Measurements from ENCODE around the gene TMEM45B. TPM values are rescaled to one million over a fixed set of nuclear protein-coding genes. Genes with fewer than 3 reads are reported as not detected.

Gene TMEM45B
- total RNA-seq, 2 donors from 2014 or later, result 191 to 303 TPM

- DNase-seq, result no peak
These were observed 78.9 kb downstream of the TMEM45B start for GRCh38 chr11:129894278-129895125.

GRCh38 chr11:129895126-129896041 lies 79.7 kb downstream of the TMEM45B start, which contains the start of gene NFRKB:
TSS of gene NFRKB (minus strand) at chr11:129895578. CDS start at chr11:129892849, 2,729 bp downstream.
- Histone ChIP-seq H3K36me3 (peaks cover 7% of the 10 kb centered on the region), H3K9me3 (no peaks in the 10 kb centered on the region), H3K4me3 (peak within 1 kb of the TSS; percentile 95), H3K27ac (peak within 1 kb of the TSS; percentile 72), H3K27me3 (no peaks in the 10 kb centered on the region), H3K9ac (ENCODE audit: low read depth in 2 of 2, low read length in 2 of 2) (peak within 1 kb of the TSS; percentile 84 to 87), H3K4me1 (no peaks in the 10 kb centered on the region)
- no peak for TF ChIP-seq CTCF (IDR thresholded peaks at IDR 0.05)
- intact Hi-C loops (cut with DNase I), result no loop called here
- DNase-seq, result peak; percentile 93

More at GRCh38 chr11:129894278-129895125, 78.9 kb downstream of the TMEM45B start:
- TF ChIP-seq CTCF (IDR thresholded peaks at IDR 0.05), result no peak
- Histone ChIP-seq H3K4me3 (peak overlapping the region; percentile 95), H3K27ac (peak overlapping the region; percentile 72), H3K27me3 (no peaks in the 10 kb centered on the region), H3K9me3 (no peaks in the 10 kb centered on the region), H3K4me1 (no peaks in the 10 kb centered on the region), H3K36me3 (peaks cover 7% of the 10 kb centered on the region), H3K9ac (ENCODE audit: low read depth in 2 of 2, low read length in 2 of 2) (peak overlapping the region; percentile 80 to 87)
- intact Hi-C loops (cut with DNase I), result no loop called here

GRCh38 chr11:129896062-129896461 lies 80.4 kb downstream of the TMEM45B start:
- DNase-seq, result no peak
- H3K27ac ChIP-seq, result peak overlapping the region; percentile 72
- H3K9me3 ChIP-seq, result no peaks in the 10 kb centered on the region
- peak overlapping the region; percentile 76 to 84 for H3K9ac ChIP-seq (ENCODE audit: low read depth in 2 of 2, low read length in 2 of 2)
- no peak for TF ChIP-seq CTCF (IDR thresholded peaks at IDR 0.05)
- H3K4me3 ChIP-seq, result peak overlapping the region; percentile 95
- peaks cover 7% of the 10 kb centered on the region for H3K36me3 ChIP-seq
- H3K27me3 ChIP-seq, result no peaks in the 10 kb centered on the region
- no peaks in the 10 kb centered on the region for H3K4me1 ChIP-seq
- intact Hi-C loops (cut with DNase I), result no loop called here

GRCh38 chr11:129905402-129905801 lies 89.8 kb downstream of the TMEM45B start:
- Histone ChIP-seq H3K27me3 (no peaks in the 10 kb centered on the region), H3K9me3 (no peaks in the 10 kb centered on the region), H3K9ac (ENCODE audit: low read depth in 2 of 2, low read length in 2 of 2) (no peak overlapping the region), H3K36me3 (no peaks in the 10 kb centered on the region), H3K4me1 (no peaks in the 10 kb centered on the region), H3K4me3 (no peak overlapping the region), H3K27ac (no peak overlapping the region)
- intact Hi-C loops (cut with DNase I), result no loop called here
- DNase-seq, result no peak
- TF ChIP-seq CTCF (IDR thresholded peaks at IDR 0.05), result no peak

Other genes with a start within 250 kb of the TMEM45B start
- 10 to 100 TPM; 18.5 to 19.2 TPM for gene NFRKB, start 79.7 kb downstream of the TMEM45B start, total RNA-seq
- 10 to 100 TPM; 11.0 to 18.3 TPM for gene PRDM10, start 187.0 kb downstream of the TMEM45B start, total RNA-seq

Data from colonic mucosa (tissue), 4 donors.